GM23338 (cell line): ENCODE data around the gene STARD3. TPM values are rescaled to one million over a fixed set of nuclear protein-coding genes. Genes with fewer than 3 reads are reported as not detected.

Experiments
- ATAC-seq: fragments of 200-7000 bp; cut with Tn5 transposase; 3 replicates; pipeline ENCODE4 v1.9.1; 2020
- DNase-seq: peaks from one replicate; pipeline ENCODE4 v3.0.0-alpha.2; 2015; ENCODE audit warnings: low spot score
- H2AFZ ChIP-seq: fragments of 200-600 bp; sonication (generic); 2 replicates; pipeline ENCODE4 v1.8.0; 2016; ENCODE audit warnings: antibody characterized with exemption, mild to moderate bottlenecking, moderate library complexity
- H3F3A ChIP-seq: fragments of 200-600 bp; sonication (generic); replicated peaks from 2 replicates; pipeline ENCODE4 v1.8.0; 2017; ENCODE audit warnings: antibody characterized with exemption, mixed run types, low read depth
- H3K27ac ChIP-seq: fragments of 200-600 bp; sonication (generic); 2 replicates; pipeline ENCODE4 v1.6.1; 2016; ENCODE audit warnings: low read depth
- H3K27me3 ChIP-seq: fragments of 200-600 bp; sonication (generic); 2 replicates; pipeline ENCODE4 v1.8.0; 2016; ENCODE audit warnings: mild to moderate bottlenecking, mixed run types, moderate library complexity; ENCODE audit not compliant: insufficient read depth
- H3K36me3 ChIP-seq: fragments of 200-600 bp; sonication (generic); 2 replicates; pipeline ENCODE4 v1.8.0; 2016; ENCODE audit warnings: mild to moderate bottlenecking; ENCODE audit not compliant: insufficient read depth
- H3K4me1 ChIP-seq: fragments of 200-600 bp; sonication (generic); 2 replicates; pipeline ENCODE4 v1.8.0; 2016; ENCODE audit warnings: mild to moderate bottlenecking, moderate library complexity; ENCODE audit not compliant: insufficient read depth
- H3K4me2 ChIP-seq: fragments of 200-600 bp; sonication (generic); 2 replicates; pipeline ENCODE4 v1.7.1; 2017; ENCODE audit warnings: mixed run types
- H3K4me3 ChIP-seq: fragments of 200-600 bp; sonication (generic); 2 replicates; pipeline ENCODE4 v1.6.1; 2016; ENCODE audit warnings: mixed run types
- H3K79me2 ChIP-seq: fragments of 200-600 bp; sonication (generic); replicated peaks from 2 replicates; pipeline ENCODE4 v1.8.0; 2017; ENCODE audit warnings: mild to moderate bottlenecking; ENCODE audit not compliant: insufficient read depth
- H3K9me2 ChIP-seq: fragments of 200-600 bp; sonication (generic); 2 replicates; pipeline ENCODE4 v1.8.0; 2017; ENCODE audit not compliant: insufficient read depth
- H4K20me1 ChIP-seq: fragments of 200-600 bp; sonication (generic); replicated peaks from 2 replicates; pipeline ENCODE4 v1.8.0; 2017; ENCODE audit warnings: mild to moderate bottlenecking; ENCODE audit not compliant: insufficient read depth
- H3K27ac Mint-ChIP-seq: 2 replicates; pipeline ENCODE4 v1.8.0; 2020; ENCODE audit warnings: inconsistent platforms, mild to moderate bottlenecking, moderate library complexity, mixed read lengths
- H3K27me3 Mint-ChIP-seq: 3 replicates; pipeline ENCODE4 v1.8.0; 2022; ENCODE audit warnings: low read depth, mild to moderate bottlenecking, moderate library complexity, mixed read lengths, inconsistent platforms; ENCODE audit not compliant: insufficient read depth, poor library complexity
- H3K36me3 Mint-ChIP-seq: 3 replicates; pipeline ENCODE4 v1.8.0; 2021; ENCODE audit warnings: low read depth, mild to moderate bottlenecking, inconsistent platforms, moderate library complexity, mixed read lengths
- H3K4me1 Mint-ChIP-seq: 3 replicates; pipeline ENCODE4 v1.8.0; 2020; ENCODE audit warnings: mild to moderate bottlenecking, inconsistent platforms, mixed read lengths
- H3K4me3 Mint-ChIP-seq: 3 replicates; pipeline ENCODE4 v1.8.0; 2021; ENCODE audit warnings: moderate library complexity, mild to moderate bottlenecking, inconsistent platforms, mixed read lengths
- H3K9me3 Mint-ChIP-seq: 3 replicates; pipeline ENCODE4 v1.8.0; 2020; ENCODE audit warnings: moderate library complexity, mild to moderate bottlenecking, inconsistent platforms, mixed read lengths
- CREB1 ChIP-seq: fragments of 250-450 bp; sonication (Bioruptor Pico); IDR thresholded peaks from 2 replicates; pipeline ENCODE4 v1.5.0; 2020; ENCODE audit warnings: low read depth, mild to moderate bottlenecking, moderate library complexity
- EZH2 ChIP-seq: fragments of 200-600 bp; sonication (generic); IDR thresholded peaks from one replicate; pipeline ENCODE4 v1.8.0; 2017; ENCODE audit warnings: antibody characterized with exemption, mild to moderate bottlenecking, low read depth; ENCODE audit not compliant: unreplicated experiment
- EZH2phosphoT487 ChIP-seq: fragments of 200-600 bp; sonication (generic); IDR thresholded peaks from one replicate; pipeline ENCODE4 v1.8.1; 2018; ENCODE audit warnings: antibody characterized with exemption; ENCODE audit not compliant: unreplicated experiment
- JUNB ChIP-seq: IDR thresholded peaks from one replicate; pipeline ENCODE4 v1.6.1; 2016; ENCODE audit warnings: antibody characterized with exemption; ENCODE audit not compliant: unreplicated experiment
- NANOG ChIP-seq: IDR thresholded peaks from 2 replicates; pipeline ENCODE4 v1.6.1; 2016; ENCODE audit warnings: antibody characterized with exemption, borderline replicate concordance
- REST ChIP-seq: IDR thresholded peaks from one replicate; pipeline ENCODE4 v1.6.1; 2018; ENCODE audit warnings: antibody characterized with exemption; ENCODE audit not compliant: unreplicated experiment
- STAT1 ChIP-seq: IDR thresholded peaks from one replicate; pipeline ENCODE4 v1.6.1; 2016; ENCODE audit warnings: antibody characterized with exemption; ENCODE audit not compliant: unreplicated experiment
- ZNF114 ChIP-seq: fragments of 250-450 bp; sonication (Bioruptor Pico); IDR thresholded peaks from 2 replicates; pipeline ENCODE4 v1.5.0; 2020; ENCODE audit warnings: mild to moderate bottlenecking, moderate library complexity
- ZNF331 ChIP-seq: fragments of 250-450 bp; sonication (Bioruptor Pico); IDR thresholded peaks from 2 replicates; pipeline ENCODE4 v1.5.0; 2020; ENCODE audit warnings: low read depth, mild to moderate bottlenecking, moderate library complexity
- ZNF462 ChIP-seq: fragments of 250-450 bp; sonication (Bioruptor Pico); IDR thresholded peaks from 2 replicates; pipeline ENCODE4 v1.5.0; 2020; ENCODE audit warnings: mild to moderate bottlenecking, moderate library complexity
- polyA plus RNA-seq: library from polyadenylated mRNA; unstranded; fragments of >200 nt; fragmentation: Nextera tagmentation; extraction: Ambion mirVana; gene quantifications from 2 replicates; pipeline ENCODE4 v1.2.1, GENCODE V29; 2016
- total RNA-seq: library from RNA; depleted of rRNA; stranded (reverse); fragments of >200 nt; shearing (Covaris generic); gene quantifications from 2 replicates; pipeline ENCODE4 v1.2.3, GENCODE V29; 2014
- TF ChIP-seq, protein P1 (sequence below): IDR thresholded peaks from 2 replicates; pipeline ENCODE4 v1.6.1; 2016; ENCODE audit warnings: antibody characterized with exemption

Gene STARD3
- total and polyA plus RNA-seq, 2 experiments from 2014 or later, result 26.4 to 53.3 TPM

- H3K27me3 Mint-ChIP-seq, result peaks cover 16% of the 10 kb centered on the region
- peaks cover 70% of the 10 kb centered on the region for H3K4me1 Mint-ChIP-seq
- peaks cover 81% of the 10 kb centered on the region for H3K79me2 ChIP-seq
- H3K36me3 ChIP-seq, result no peaks in the 10 kb centered on the region
- no peak overlapping the region for H3K4me2 ChIP-seq
- H3F3A ChIP-seq, result peaks cover 23% of the 10 kb centered on the region; the same call in 1 of the 2 replicates
- no peak overlapping the region; the same call in 2 of the 3 replicates for H3K4me3 Mint-ChIP-seq
- H3K27ac Mint-ChIP-seq, result no peak overlapping the region
- no peak overlapping the region for H3K27ac ChIP-seq
- H2AFZ ChIP-seq, result no peak overlapping the region
- TF ChIP-seq NANOG (no peak), EZH2 (no peak), JUNB (no peak), ZNF462 (CRISPR knock-in tag) (no peak), ZNF331 (no peak), REST (no peak), ZNF114 (CRISPR knock-in tag) (no peak), CREB1 (CRISPR knock-in tag) (no peak), STAT1 (no peak), EZH2phosphoT487 (no peak)
- TF ChIP-seq, protein P1, sequence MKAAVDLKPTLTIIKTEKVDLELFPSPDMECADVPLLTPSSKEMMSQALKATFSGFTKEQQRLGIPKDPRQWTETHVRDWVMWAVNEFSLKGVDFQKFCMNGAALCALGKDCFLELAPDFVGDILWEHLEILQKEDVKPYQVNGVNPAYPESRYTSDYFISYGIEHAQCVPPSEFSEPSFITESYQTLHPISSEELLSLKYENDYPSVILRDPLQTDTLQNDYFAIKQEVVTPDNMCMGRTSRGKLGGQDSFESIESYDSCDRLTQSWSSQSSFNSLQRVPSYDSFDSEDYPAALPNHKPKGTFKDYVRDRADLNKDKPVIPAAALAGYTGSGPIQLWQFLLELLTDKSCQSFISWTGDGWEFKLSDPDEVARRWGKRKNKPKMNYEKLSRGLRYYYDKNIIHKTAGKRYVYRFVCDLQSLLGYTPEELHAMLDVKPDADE, result no peak
- no peak for ATAC-seq
- no peaks in the 10 kb centered on the region; the same call in 1 of the 3 replicates for H3K36me3 Mint-ChIP-seq
- H3K4me1 ChIP-seq, result peaks cover 56% of the 10 kb centered on the region
- H3K9me3 Mint-ChIP-seq, result no peaks in the 10 kb centered on the region
- no peak overlapping the region for H3K4me3 ChIP-seq
- H4K20me1 ChIP-seq, result peaks cover 22% of the 10 kb centered on the region
- no peaks in the 10 kb centered on the region for H3K27me3 ChIP-seq
- H3K9me2 ChIP-seq, result no peaks in the 10 kb centered on the region
- no peak for DNase-seq
These were observed 5.5 kb downstream of the STARD3 start for GRCh38 chr17:39642291-39643074.
